NOMO-1 treated with dmso at 0.1 percent for 144 hours (cell line): ENCODE measurements around the gene DEXI.
"Not testable (repeated sequence)": the region's sequence is repeated elsewhere in the genome, so short reads cannot be mapped to it uniquely, and the experiment has no call there.

Experiments
- DNase-seq: peaks from one replicate; lab custom pipeline; 2025; ENCODE audit not compliant: unreplicated experiment; lab: John Stamatoyannopoulos, UW

DEXI gene

DNA sequence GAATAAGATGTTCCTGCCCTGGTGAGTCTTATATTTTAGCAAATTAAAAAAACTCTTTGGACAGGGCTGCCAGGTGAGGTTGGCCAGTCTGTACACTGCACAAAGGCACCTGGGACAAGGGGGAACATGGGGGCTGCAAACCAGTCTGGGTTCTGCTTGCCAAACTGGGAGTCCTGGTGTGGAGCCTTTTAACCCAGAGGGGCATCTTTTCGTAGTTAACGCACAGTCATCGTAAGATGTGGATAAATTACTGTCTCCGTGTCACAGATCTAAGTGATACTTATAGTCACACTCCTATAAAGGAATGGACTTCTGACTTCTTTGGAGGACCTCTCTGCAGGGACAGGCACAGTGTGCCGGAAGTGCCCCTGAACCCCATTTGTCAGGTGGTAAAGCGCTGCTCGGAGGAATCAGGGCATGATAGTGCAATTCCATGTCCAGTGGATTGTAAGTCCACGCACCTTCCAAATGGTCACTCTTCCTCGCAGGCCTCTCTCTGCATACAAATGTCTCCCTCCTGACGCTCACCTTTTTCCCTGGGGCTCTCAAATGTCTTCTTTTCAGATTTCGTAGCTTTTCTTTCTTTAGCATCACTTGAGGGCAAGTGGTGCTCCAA, 14.7 kb downstream of the DEXI start:
- no peak for DNase-seq

DNA sequence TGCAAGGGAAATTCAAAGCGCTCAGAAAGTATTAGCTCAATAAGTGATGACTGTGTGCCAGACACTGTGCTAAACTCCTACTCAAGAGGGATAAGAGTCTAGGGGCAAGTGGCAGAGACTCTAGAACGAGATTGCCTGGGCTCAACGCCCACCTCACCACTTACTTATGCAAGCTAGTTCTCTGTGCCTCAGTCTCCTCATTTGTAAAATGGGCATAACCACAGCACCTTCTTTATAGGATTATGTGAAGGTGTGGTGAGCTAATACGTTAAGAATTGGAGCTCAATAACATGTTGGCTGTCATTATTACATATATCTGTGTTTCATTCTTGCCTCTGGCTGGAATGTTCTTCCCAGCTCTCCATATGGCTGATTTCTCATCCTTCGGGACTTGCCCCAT, 15.4 kb downstream of the DEXI start:
- no peak for DNase-seq

DNA sequence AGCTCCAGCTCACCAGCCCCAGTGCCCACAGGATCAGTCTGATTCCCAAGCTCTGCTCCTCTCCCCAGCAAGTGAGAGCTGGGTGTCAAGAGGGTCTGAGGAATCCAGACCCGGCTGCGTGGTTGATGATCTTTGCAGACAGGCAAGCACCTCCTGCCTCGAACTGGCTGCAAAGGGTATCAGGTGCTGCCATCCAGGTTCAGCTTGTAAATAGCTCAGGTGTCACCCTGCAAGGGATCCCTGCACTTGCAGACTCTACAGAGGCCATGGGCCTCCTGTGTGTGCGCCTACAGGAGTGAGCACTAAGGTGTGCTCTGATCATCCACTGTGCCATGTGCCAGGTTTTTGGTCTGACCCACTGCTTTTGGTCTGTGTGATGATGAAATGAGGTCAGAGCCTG, 16.2 kb downstream of the DEXI start:
- DNase-seq, result no peak

DNA sequence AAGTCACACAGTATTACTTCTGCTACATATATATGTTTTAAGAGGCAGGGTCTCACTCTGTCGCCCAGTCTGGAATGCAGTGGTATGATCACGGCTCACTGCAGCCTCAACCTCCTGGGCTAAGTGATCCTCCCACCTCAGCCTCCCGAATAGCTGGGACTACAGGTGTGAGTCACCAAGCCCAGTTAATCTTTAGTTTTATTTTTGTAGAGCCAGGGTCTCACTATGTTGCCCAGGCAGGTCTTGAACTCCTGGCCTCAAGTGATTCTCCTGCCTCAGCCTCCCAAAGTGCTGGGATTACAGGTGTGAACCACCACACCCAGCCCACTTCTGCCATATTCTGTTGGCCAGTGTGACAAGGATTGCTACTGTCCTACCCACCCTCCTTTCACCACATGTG, 17.0 kb downstream of the DEXI start:
- not testable (repeated sequence) for DNase-seq

DNA sequence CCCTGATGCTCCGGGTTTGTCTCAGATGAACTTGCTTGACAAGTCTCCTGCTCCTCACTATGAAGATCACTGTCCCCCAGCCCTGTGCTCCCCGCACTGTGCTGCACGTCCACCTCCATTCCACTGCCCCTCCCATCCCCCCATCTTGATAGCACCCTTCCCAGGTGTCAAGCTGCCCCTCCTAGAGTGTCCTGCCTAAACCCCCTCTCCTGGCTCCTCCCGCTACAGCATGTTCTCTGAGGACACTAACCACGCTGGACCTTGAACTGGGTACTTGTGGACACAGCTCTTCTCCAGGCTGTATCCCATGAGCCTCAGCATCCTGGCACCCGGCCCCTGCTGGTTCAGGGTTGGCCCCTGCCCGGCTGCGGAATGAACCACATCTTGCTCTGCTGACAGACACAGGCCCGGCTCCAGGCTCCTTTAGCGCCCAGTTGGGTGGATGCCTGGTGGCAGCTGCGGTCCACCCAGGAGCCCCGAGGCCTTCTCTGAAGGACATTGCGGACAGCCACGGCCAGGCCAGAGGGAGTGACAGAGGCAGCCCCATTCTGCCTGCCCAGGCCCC, 18.5 kb downstream of the DEXI start:
- DNase-seq, result no peak

DNA sequence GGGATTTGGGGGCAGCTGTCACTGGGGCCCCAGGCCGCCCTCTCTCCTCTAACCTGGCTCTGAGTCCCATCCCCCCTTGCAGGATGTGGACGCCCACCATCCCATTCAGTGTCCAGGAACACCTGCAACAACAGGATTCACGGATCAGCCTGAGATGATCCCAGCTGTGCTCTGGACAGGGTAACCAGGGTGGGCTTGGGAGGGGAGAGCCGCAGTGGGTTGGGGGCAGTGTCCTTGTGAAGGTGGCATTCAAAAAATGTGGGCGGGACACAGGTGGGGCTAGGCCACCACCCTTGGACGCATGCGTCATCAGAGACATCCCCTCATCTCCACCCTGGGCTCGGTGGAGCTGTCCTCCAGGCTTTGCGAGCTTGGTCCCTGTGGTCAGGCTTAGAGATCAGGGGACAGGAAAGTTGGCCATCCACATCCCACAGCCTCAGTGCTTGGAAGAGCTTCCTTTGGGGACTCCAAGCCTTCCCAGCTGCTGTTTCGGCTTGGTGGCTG, 19.1 kb downstream of the DEXI start:
- DNase-seq, result no peak

DNA sequence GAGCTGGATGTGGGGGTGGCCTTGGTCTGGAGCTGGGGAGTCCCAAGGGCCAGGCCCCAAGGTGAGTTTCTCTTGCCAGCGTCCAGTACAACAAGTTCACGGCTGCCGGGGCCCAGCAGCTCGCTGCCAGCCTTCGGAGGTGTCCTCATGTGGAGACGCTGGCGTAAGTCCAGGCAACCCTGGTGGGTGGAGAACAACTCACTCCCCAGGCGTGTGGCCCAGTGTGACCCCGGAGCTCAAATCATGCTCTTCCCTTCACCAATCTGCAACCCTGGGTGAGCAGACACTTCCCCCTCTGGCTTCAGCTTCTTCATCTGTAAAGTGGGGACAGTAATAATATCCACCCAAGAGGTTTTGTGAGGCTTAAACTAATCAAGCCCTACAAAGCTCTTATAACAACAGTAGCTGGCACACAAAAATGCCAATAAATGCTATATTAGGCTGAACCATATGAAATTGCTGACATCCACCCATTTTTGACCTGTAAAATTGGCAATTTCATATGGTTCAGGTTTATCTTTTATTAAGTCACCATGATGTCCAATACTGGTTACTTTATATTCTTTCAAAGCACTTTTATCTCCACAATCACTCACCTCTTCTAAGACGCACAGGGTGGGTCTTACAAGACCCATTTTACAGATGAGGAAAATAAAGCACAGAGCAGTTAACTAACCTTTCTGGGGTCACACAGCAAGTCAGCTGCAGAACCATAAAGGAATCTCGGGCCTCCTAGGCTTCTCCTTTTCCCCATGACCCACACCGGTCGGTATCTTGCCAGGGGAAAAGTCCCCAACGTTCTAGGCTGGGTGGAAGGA, 19.7 kb downstream of the DEXI start:
- DNase-seq, result no peak

DNA sequence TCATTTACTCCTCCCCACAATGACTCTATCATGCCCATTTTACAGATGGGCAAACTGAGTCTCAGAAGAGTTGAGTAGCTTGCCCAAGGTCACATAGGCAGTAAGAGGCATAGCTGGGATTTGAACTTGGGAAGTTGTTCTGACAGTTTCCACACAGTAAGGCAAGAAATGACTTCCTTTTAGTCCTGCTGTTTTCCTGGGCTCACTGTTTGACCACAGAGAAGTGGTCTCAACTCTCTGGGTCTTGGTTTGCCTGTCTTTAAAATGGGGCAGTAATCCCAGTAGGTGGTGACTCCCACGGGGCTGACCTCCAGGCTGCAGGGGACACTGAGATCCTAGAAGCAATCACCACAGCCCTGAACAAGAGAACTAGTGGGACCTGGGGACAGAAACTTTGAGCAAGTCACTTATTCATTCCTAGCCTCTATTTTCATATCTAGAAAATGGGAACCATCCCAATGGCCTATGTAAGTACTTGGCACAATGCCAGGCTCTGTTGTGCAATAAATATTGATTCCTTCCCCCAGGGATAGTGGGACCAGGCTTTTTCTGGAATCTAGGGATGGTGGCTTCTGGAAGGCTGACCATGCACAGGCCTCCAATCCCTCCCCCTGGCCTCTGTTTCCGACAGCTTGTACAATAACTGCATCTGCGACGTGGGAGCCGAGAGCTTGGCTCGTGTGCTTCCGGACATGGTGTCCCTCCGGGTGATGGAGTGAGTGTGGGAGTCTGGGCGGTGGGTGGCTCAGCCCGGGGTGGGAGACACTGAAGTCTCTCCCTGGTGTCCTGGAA, 20.5 kb downstream of the DEXI start:
- DNase-seq, result no peak

DNA sequence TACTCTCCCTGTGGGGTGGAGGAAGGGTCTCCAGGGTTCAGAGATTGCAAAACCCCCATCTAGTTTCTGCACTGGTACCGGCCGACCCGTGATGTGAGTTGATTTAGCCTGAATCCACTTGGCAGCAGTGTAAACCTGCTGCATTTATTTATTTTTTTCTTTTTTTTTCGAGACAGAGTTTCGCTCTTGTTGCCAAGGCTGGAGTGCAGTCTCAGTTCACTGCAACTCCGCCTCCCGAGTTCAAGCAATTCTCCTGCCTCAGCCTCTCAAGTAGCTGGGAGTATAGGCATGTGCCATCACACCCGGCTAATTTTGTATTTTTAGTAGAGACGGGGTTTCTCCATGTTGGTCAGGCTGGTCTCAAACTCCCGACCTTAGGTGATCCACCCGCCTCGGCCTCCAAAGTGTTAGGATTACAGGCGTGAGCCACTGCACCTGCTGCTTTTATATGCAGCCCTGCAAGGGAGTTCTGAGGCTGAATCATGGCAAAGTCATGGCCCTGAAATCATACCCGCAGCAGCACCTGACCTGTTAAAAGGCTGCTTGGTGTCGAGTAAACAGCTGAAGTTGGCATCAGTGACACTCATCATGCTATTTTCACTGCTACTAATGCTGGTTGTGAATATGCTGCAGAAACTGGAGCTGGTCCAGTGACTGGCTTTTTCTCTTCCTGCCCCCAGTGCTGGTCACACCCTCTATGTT, 21.4 kb downstream of the DEXI start:
- DNase-seq, result no peak

DNA sequence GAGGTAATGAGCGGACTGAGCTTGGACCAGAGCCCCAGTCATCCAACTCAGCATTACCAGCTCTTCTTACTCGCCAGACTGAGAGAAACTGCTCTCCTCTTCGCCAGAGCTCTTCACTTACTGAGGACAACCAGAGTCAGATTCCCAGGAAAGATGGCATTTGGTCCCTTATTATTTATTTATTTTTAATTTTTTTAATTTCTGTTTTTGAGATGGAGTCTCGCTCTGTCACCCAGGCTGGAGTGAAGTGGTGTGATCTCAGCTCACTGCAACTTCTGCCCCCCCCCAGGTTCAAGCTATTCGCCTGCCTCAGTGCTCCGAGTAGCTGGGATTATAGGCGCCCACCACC, 23.3 kb downstream of the DEXI start:
- no peak for DNase-seq

DNA sequence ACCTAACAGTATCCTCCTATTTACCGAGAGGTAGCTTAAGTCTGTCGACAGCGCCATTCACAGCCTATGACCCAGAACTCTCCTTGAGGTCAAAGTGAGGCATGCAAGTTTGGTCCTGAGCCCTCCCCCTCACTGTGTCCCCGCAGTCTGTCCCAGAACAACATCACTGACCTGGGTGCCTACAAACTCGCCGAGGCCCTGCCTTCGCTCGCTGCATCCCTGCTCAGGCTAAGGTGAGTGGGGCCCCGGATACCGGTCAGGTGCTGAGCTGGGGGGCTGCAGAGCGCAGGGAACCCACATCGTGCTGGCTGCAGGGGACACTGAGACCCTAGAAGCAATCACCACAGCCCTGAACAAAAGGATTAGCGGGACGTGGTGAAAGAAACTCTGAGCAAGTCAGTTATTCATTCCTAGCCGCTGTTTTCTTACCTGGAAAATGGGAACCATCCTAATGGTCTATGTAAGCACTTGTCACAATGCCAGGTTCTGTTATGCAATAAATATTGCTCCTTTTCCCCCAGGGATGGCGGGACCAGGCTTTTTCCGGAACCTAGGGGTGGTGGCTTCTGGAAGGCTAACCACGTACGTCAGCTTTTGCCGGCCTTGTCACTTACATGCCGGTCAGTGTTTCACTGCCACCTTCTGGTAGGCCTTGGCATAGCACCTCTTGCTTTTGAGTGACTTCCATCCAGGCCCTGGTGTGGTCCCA, 23.8 kb downstream of the DEXI start:
- peak; percentile 57 for DNase-seq

DNA sequence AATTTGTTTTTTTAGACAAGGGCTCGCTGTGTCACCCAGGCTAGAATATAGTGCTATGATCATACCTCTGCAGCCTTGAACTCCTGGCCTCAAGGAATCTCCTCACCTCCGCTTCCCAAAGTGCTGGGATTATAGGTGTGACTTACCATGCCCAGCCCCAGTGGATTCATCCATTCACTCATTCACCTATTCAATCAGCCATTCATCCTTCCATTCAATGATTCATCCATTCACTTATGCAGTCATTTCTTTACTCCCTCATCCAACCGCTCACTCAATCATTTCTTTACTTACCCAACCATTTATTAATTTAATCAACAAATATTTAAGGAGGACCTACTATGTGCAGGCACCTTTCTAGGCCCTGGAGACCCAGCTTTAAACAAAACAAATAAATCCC, 25.7 kb downstream of the DEXI start:
- DNase-seq, result no peak

DNA sequence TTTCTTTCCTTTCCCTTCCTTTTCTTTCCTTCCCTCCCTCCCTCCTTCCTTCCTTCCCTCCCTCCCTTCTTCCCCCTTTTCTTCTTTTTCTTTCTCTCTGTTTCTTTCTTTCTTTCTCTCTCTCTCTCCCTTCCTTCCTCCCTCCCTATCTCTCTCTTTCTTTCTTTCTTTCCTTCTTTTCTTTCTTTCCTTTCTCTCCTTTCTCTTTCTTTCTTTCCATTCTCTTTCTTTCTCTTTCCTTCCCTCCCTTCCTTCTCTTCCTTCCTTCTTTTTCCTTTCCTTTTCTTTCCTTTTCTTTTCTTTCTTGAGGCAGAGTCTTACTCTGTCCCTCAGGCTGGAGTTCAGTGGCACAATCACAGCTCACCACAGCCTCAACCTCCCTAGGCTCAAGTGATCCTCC, 31.0 kb downstream of the DEXI start:
- no peak for DNase-seq

DNA sequence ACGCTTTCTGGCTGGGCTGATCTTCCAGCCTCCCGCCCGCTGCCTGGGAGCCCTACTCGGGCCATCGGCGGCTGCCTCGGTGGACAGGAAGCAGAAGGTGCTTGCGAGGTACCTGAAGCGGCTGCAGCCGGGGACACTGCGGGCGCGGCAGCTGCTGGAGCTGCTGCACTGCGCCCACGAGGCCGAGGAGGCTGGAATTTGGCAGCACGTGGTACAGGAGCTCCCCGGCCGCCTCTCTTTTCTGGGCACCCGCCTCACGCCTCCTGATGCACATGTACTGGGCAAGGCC, 34.6 kb downstream of the DEXI start:
- DNase-seq, result no peak

DNA sequence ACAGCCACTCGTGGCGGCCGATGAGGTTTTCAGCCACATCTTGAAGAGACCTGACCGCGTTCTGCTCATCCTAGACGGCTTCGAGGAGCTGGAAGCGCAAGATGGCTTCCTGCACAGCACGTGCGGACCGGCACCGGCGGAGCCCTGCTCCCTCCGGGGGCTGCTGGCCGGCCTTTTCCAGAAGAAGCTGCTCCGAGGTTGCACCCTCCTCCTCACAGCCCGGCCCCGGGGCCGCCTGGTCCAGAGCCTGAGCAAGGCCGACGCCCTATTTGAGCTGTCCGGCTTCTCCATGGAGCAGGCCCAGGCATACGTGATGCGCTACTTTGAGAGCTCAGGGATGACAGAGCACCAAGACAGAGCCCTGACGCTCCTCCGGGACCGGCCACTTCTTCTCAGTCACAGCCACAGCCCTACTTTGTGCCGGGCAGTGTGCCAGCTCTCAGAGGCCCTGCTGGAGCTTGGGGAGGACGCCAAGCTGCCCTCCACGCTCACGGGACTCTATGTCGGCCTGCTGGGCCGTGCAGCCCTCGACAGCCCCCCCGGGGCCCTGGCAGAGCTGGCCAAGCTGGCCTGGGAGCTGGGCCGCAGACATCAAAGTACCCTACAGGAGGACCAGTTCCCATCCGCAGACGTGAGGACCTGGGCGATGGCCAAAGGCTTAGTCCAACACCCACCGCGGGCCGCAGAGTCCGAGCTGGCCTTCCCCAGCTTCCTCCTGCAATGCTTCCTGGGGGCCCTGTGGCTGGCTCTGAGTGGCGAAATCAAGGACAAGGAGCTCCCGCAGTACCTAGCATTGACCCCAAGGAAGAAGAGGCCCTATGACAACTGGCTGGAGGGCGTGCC, 35.1 kb downstream of the DEXI start:
- DNase-seq, result no peak

DNA sequence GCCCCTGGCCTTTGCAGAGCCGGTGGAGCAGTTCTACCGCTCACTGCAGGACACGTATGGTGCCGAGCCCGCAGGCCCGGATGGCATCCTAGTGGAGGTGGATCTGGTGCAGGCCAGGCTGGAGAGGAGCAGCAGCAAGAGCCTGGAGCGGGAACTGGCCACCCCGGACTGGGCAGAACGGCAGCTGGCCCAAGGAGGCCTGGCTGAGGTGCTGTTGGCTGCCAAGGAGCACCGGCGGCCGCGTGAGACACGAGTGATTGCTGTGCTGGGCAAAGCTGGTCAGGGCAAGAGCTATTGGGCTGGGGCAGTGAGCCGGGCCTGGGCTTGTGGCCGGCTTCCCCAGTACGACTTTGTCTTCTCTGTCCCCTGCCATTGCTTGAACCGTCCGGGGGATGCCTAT, 35.8 kb downstream of the DEXI start:
- no peak for DNase-seq

DNA sequence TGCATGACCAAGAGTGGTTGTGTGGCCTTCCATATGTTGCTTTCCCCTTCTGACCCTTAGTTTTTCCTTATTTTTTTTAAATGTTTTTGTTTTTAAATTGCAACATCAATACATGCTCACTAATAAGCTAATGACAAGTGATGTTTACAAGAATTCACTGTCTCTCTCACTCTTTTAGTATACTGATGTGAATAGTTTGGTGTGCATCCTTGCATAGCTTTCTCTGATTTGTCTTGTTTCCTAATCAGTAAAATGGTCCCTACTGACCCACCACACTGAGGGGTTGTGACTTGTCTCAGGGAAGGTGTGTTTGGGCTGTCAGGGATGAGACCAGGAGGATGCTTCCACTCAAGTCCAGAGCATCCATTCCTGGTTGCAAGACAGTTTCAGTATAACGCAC, 39.3 kb downstream of the DEXI start:
- DNase-seq, result no peak

DNA sequence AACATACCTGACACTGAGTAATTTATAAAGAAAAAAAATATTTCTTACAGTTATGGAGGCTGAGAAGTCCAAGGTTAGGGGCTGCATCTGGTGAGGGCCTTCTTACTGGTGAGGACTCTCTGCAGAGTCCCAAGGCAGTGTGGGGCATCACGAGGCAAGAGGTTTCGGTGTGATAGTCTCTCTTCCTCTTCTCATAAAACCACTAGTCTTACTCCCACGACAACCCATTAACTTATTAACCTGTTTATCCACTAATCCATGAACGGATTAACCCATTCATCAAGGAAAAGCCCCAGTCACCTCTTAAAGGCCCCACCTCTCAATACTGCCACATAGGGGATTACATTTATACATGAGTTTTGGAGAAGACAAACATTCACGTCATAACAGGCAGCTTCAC, 45.1 kb downstream of the DEXI start:
- DNase-seq, result no peak

DNA sequence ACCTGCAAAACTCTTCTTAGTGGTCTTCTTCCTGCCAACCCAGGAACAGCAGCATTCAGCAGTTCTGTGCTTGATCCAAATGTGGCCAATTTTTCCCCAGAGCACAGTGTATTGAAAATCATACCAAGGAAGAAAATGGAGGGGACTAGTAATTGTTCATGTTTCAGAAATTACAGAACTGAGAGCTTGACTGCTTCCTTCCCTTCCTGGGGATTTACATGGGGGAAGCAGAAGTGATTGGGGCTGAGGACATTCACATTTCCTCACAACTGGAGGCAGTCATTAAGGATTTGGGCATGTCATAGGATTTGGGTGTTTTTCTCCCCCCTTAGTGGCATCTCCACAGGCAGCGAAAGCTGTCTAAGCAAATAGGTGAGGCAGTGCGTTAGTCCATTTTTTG, 45.5 kb downstream of the DEXI start:
- DNase-seq, result no peak

DNA sequence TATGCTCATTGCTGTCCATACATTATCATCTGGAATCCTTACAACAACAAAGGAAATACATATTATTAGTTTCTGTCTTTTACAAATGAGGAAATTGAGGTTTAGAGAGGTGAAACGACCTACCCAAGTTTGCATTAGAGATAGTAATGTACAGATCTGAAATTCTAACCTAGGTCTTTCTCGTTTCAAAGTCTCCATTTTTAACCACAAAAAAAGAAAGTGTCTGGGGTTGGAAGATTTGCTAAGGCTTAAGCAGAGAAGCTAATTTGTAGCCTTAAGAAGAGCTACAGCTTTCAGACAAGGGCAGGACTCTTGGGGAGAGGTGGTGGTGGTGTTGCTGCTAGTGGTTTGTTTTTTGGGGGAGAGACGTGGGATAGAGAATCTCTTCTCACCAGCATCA, 46.1 kb downstream of the DEXI start:
- no peak for DNase-seq
